Measurements from ENCODE around the gene C14orf119.

Gene C14orf119, protein sequence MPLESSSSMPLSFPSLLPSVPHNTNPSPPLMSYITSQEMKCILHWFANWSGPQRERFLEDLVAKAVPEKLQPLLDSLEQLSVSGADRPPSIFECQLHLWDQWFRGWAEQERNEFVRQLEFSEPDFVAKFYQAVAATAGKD
- 6.5 to 16.4 reads per million in 2 donors for total RNA-seq

DNA sequence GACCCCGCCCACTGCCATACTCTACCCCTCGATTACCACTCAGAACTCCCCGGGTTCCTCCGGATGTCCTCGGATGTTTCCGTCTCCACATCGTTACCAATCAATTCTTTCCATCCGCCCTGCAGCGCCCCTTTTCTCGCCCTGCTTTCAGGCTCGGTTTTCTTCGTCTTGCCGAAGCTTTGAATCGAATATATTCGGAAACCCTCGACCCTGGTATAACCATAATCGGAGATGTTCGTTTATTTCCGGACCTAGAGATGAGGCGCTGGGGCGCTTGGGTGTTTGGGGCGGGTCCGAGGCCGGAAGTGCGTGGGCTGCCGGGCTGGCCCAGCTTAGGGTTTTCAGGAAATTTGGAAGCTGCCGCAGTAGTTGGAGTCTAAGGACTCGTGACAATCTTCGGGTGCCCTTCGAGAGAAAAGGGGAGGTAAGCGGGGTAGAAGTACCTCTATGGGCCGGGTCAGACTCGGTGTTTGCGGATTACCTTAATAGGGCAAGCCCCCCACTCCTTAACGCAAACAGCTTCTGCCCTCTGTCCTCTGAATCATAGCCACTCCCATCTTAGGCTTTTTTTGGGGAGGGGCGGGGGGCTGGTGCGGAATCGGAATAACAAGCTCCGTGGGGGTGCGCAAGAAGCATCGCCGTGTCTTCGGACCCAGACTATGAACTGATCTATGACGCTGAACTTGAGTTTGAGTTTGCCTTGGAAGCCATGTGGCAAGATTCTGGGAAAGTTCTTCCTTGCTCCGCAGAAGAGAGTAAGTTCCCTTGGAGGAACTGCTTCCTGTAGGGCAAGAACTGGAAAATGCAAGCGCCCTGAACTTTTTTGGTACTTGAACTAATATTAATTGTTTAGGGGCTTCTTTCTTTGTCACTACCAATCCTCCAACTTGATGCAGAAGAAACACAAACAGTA, at the start of gene C14orf119:
Gene C14orf119 (plus strand): TSS at position 310 of the 913 bp plus-strand sequence. CDS start 2,154 bp downstream, outside the sequence.
- DNase-seq, result peak; percentile 97 to 100 (median 99)

DNA sequence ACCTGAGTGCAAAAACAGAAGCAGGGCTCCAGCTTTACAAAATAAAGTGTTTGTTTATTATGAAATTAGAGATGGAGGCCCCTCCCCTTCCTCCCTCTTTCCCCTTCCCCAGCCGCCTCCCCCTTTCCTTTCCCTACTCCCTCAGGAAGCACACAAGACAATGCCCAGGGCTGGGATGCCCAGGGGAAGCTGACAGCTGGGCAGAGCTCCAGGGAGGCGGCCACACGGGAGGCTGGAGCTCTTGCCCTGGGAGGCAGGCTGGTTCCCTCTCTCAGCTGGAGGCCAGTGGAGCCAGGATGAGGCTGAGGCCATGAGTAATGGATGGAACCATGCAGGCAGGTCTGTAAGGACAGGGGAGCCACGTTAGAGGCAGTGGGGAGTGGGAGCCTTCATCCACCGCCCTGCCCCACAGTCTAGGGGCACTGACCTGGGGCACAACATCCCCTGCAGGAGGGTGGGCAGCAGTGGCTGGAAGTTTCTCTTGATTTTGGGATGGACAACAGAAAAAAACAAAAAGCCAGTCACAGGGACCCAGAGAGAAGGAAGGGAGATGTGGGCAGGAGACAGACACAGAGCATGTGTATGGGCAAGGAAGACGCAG, 48.2 kb upstream of the C14orf119 start:
- no peak for DNase-seq

DNA sequence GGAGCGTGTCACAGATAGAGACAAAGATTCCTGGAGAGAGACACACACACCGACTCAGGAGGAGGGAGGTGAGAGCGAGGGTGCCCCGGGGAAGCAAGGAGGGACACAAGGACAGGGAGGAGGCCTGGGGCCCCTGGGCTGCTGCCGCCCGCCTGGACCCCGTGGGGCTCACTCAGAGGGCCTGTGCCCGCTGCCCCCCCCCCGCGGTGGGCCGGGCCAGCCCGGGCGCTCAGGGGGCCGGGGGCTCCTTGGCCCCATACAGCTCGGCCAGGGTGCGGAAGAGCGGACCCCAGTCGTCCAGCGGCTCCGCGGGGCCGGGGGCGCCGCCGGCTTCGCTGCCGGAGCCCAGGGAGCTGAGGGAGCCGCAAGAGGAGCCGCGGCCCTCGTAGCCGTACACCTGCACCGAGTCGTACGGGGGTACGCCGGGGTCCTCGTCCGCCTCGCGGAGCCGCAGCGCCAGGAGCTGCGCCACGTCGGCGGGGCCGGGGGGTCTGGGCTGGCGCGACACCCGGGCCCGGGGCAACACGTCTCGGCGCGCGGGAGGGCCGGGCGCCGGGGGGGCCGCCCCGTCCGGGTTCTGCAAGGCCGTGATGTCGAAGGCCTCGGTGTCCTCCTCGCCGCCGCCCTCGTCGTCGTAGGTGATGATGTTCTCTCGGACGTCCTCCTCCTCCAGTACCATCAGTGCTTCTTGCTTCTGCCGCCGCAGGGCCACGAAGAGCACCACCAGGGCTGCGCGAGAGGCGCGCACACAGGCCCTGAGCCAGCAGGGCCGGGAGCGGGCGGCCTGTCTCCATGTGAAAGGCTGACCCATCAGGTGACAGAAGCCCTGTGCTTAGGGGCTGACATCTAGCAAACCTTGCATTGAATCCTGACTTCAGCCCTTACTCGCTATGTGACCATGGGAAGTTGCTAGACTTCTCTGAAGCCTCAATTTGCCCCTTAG, 47.3 kb upstream of the C14orf119 start:
- DNase-seq, result no peak

DNA sequence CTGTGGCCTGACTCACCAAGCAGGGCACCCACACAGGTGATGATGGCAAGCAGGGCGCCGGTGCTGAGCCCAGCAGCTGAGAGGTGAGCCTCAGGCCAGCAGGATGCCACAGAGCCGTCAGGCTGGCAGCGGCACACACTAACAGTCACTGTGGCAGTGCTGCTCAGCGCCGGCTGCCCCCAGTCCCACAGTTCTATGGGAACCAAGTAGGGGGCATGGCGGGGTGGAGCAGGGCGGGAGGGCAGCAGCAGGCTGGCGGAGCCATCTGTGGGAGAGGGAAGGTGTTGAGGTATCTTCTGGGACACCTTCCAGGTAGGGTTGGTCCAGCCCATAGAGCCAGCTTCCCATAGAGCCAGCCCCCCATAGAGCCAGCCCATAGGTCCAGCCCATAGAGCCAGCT, 46.3 kb upstream of the C14orf119 start:
- DNase-seq, result no peak

GRCh38 chr14:23051141-23052057, 43.9 kb upstream of the C14orf119 start:
- no peak for DNase-seq

GRCh38 chr14:23052182-23052623, 43.1 kb upstream of the C14orf119 start:
- no peak for DNase-seq

DNA sequence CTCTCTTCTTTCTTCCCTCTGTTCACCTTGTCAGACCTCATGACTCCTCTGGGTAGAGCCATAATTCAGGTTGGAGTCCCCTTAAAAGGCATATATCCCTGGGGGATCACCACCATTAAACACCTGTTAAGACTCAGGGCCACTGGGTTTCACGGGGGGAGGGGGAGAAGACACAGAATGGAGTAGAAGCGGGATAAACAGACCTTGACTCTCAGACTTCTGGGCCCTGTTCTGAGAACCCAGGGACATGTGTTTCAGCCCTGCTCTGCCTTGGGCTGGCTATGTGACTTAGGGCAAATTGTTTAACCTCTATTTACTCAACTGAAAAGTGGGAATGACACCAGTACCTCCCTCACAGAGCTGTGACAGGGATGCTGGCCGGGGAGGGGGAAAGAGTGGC, 42.6 kb upstream of the C14orf119 start:
- no peak for DNase-seq

GRCh38 chr14:23053426-23053825, 41.9 kb upstream of the C14orf119 start:
- no peak for DNase-seq

GRCh38 chr14:23054000-23054811, 41.1 kb upstream of the C14orf119 start:
- DNase-seq, result peak in 1 of 5 experiments; percentile 20

DNA sequence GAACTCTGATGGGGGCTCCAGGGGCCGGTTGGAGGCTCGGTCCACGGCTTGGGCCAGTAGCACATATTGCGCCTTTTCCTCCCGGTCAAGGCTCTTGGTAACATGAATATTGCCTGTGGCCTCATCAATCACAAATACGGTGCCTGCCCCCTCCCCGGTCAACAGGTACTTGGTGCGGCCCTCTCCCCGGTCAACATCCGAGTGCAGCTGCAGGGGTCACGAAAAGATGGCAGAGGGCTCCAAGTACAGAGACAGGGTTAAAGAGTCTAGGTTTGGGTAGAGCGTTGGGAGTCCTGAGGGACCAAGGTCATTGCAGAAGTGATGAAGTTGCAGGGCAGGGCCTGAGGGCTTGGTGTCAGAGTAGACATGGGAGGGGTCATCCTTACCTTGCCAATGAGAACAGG, 40.2 kb upstream of the C14orf119 start:
- DNase-seq, result no peak

GRCh38 chr14:23055621-23056144, 39.6 kb upstream of the C14orf119 start:
- DNase-seq, result no peak

DNA sequence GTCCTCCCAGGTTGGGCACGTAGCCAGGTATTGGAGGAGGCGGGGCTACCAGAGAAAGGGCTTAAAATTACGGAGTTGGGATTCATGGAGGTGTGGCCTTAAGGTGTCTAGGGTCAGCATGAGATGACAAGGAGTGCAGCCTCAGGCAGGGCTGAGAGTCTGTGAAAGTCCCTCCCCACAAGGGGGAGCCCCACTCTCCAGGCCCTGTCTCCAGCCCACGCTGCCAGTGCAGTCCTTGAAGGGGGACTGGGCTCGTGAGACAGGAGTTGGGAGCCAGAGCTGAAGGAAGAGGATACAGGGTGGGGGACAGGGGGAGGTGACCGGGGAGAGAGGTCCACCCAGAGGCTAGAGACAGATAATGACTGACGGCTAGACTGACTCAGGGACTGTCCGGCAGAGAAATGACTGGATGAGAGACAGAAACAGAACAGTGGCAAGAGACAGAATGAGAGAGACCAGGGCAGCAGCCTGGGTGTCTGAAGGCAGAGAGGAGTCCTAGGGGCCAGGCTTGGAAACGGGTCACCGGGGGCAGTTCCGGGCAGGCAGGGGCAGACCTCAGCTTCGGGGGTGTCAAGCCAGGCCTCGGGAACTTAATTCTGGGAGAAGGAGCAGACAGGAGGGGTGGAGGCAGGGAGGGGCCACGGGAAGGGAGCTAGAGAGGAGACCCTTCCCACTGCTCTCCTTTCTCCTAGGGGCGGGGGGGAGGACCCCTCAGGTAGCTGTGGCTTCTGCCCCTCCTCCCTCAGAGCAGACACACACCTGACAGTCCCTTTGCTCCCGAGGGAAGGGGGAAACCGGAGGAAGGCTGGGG, 39.0 kb upstream of the C14orf119 start:
- peak; percentile 39 to 64 (median 57) for DNase-seq

DNA sequence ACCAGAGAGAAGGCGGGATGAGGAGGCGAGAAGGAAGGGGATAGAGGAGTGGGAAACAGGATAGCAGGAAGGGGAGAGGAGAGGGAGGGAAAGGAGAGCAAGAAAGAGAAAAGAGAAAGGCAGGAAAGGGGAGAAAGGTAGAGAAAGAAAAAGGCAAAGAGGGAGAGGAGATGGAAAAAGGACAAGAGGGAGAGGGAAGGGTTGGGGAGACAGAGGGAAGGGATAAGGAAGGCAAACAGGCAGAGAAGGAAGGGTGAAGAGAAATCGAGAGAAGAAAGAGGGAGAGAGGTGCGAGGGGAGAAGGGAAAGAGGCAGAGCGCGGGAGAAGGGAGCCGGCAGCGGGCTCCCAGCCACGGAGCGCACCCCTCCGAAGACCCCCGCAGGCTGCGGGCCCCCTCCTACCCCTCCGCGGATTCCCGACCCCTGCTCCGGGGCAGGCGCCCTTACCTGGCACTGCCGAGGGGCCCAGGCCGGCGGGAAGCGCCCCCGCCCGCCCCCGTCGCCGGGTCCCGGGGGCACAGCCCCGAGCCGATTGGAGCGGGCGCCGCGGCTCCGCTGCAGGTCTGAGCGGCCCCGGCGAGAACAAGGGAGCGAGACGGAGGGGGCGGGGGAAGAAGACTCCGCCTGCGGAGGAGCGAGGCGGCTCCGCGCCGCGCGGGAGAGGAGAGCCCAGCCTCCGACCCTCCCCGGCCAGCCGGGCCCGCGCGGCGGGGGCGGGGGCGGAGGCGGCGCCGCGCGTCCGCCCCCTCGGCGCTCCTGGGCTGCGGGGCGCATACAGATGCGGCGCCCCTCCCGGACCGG, 38.1 kb upstream of the C14orf119 start, which contains the start of gene CDH24:
Gene CDH24 (minus strand): TSS at position 565 of the 801 bp plus-strand sequence. CDS start 1,787 bp downstream, outside the sequence.
- DNase-seq, result peak; percentile 41 to 80 (median 48)

- DNase-seq, result peak; percentile 68 to 82 (median 79)
Measured at GRCh38 chr14:23057757-23058653, 37.3 kb upstream of the C14orf119 start.

DNA sequence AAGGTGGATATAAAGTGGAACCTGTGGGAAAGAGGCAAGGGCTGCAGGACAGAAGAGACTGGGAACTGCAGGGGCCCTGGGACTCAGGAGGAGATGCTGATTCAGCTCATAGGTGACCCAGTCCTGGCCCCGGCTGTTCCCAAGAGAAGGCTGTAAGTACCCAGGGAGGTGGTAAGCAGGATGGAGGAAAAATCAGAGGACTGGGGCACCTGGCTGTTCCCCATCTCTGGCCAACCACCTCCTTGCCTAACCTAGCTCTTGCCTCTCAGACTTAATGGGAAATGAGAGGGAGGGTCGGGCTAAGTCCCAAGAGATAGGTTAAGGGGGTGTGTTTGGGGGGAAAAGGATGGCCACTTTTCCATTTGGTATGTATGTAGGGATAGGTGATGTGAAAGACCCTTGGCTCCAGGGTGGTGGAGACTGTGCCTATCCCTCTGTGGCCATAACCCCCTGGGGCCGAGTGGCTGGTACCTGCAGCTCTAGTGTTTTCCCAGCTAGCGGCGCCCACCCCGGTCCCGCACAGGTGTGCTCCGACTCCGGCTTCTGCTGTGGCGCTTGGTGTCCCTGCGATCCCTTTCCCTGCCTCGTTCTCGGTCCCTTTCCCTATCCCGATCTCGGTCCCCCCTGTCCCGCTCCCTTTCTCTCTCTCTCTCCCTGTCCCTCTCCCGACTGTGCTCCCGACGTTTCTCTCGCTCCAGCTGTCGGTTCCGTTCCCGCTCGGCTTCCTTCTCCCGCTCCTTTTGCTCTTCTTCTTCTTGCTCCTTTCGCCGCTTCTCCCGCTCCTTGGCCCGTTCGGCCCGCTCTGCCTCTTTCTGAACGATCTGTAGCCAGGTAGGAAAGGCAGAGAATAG, 36.4 kb upstream of the C14orf119 start:
- DNase-seq, result no peak

All from T-helper 2 cell (primary cell).